Esophagus muscularis mucosa (tissue), 4 donors: ENCODE data around the gene PFDN2. TPM values are rescaled to one million over a fixed set of nuclear protein-coding genes. Genes with fewer than 3 reads are reported as not detected.

Experiments
- DNase-seq: peaks from one replicate; pipeline ENCODE4 v3.0.0-alpha.2; 2017; ENCODE audit errors: extremely low spot score
- H3K27ac ChIP-seq, 4 donors: fragments of 200-600 bp; sonication (generic); replicated peaks in 1 of 4; 1 replicate in 3 of 4; 2 replicates in 1 of 4; pipeline ENCODE4 v1.5.1; 2016 to 2019; ENCODE audit warnings: mild to moderate bottlenecking in 1 of 4
- H3K27me3 ChIP-seq, 4 donors: fragments of 200-600 bp; sonication (generic); one replicate each; pipeline versions ENCODE4 v1.5.1 to v1.6.0; 2016 to 2019
- H3K36me3 ChIP-seq, 4 donors: fragments of 200-600 bp; sonication (generic); one replicate each; pipeline ENCODE4 v1.5.1; 2016 to 2019
- H3K4me1 ChIP-seq, 4 donors: fragments of 200-600 bp; sonication (generic); one replicate each; pipeline ENCODE4 v1.5.1; 2016 to 2019
- H3K4me3 ChIP-seq, 4 donors: fragments of 200-600 bp; sonication (generic); 1 replicate in 2 of 4; 2 replicates in 2 of 4; pipeline ENCODE4 v1.5.1; 2016 to 2019; ENCODE audit warnings: mild to moderate bottlenecking in 4 of 4, moderate library complexity in 1 of 4
- H3K9me3 ChIP-seq, 4 donors: fragments of 200-600 bp; sonication (generic); 1 replicate in 3 of 4; 2 replicates in 1 of 4; pipeline ENCODE4 v1.5.1; 2016 to 2019
- CTCF ChIP-seq, 3 experiments: fragments of 200-600 bp in 2 of 3; fragments of 450-650 bp in 1 of 3; sonication (generic) in 2 of 3; IDR thresholded peaks; one replicate each; pipeline ENCODE4 v1.5.1; 2017 to 2019; ENCODE audit warnings: antibody characterized with exemption in 3 of 3, mild to moderate bottlenecking in 2 of 3, moderate library complexity in 1 of 3
- EP300 ChIP-seq: sonication (generic); formaldehyde crosslinking; IDR thresholded peaks from one replicate; pipeline ENCODE4 v1.6.1; 2017; ENCODE audit warnings: antibody characterized with exemption
- POLR2A ChIP-seq: fragments of 450-650 bp; IDR thresholded peaks from one replicate; pipeline ENCODE4 v1.6.1; 2017; ENCODE audit warnings: antibody characterized with exemption, moderate library complexity, mild to moderate bottlenecking, low read depth
- POLR2AphosphoS5 ChIP-seq, 2 donors: sonication (generic); formaldehyde crosslinking; IDR thresholded peaks; one replicate each; pipeline ENCODE4 v1.6.1; 2017; ENCODE audit warnings: antibody characterized with exemption in 2 of 2
- WGBS: methylation state at CpG from one replicate; pipeline ENCODE4 v1.1.5; 2018; 5-methylcytosine and 5-hydroxymethylcytosine counted together
- intact Hi-C: fragments of 100-400 bp; cut with DNase I; formaldehyde crosslinking; loops from one replicate; pipeline ENCODE4 v1.15.1; 2023
- total RNA-seq, 4 donors: library from RNA; depleted of rRNA; stranded (reverse); fragments of >200 nt; gene quantifications; one replicate each; pipeline versions ENCODE4 v1.1.0 to v1.2.1, GENCODE V29; 2016

The PFDN2 gene
- total RNA-seq, 4 donors from 2014 or later: 19.5 to 52.0 (median 40.5) TPM

GRCh38 chr1:161082483-161082882, 35.4 kb downstream of the PFDN2 start:
- Histone ChIP-seq H3K9me3 (no peaks in the 10 kb centered on the region), H3K27ac (peak overlapping the region in 1 of 4 donors; percentile 34), H3K4me3 (no peak overlapping the region), H3K27me3 (peaks cover 0 to 17% (median 0%) of the 10 kb centered on the region in 4 donors), H3K4me1 (no peaks in the 10 kb centered on the region), H3K36me3 (no peaks in the 10 kb centered on the region)
- intact Hi-C loops: no loop called here
- DNase-seq: no peak
- TF ChIP-seq POLR2AphosphoS5 (IDR thresholded peaks at IDR 0.05) (no peak), POLR2A (no peak), EP300 (no peak), CTCF (IDR thresholded peaks at IDR 0.05) (no peak)
- WGBS: 89% methylated on average over 2 of the region's 2 CpGs

- TF ChIP-seq EP300 (no peak), POLR2AphosphoS5 (IDR thresholded peaks at IDR 0.05) (no peak), POLR2A (no peak), CTCF (IDR thresholded peaks at IDR 0.05) (no peak)
- WGBS: 92% methylated on average over 5 of the region's 5 CpGs
- Histone ChIP-seq H3K27ac (no peak overlapping the region), H3K9me3 (no peaks in the 10 kb centered on the region), H3K4me1 (no peaks in the 10 kb centered on the region), H3K4me3 (no peak overlapping the region), H3K27me3 (peaks cover 0 to 17% (median 0%) of the 10 kb centered on the region in 4 donors), H3K36me3 (no peaks in the 10 kb centered on the region)
- DNase-seq: no peak
- intact Hi-C loops: no loop called here
Observed at GRCh38 chr1:161081519-161081918, 36.3 kb downstream of the PFDN2 start.

- intact Hi-C loops: no loop called here
- no peak for TF ChIP-seq CTCF (IDR thresholded peaks at IDR 0.05)
- TF ChIP-seq POLR2A: no peak
- no peak for TF ChIP-seq POLR2AphosphoS5 (IDR thresholded peaks at IDR 0.05)
- no peak for TF ChIP-seq EP300
- H3K9me3 ChIP-seq: no peaks in the 10 kb centered on the region
- H3K4me3 ChIP-seq: no peak overlapping the region
- no peaks in the 10 kb centered on the region for H3K4me1 ChIP-seq
- no peaks in the 10 kb centered on the region for H3K36me3 ChIP-seq
- H3K27me3 ChIP-seq: peaks cover 0 to 17% (median 0%) of the 10 kb centered on the region in 4 donors
- no peak for DNase-seq
- 74% methylated on average over 5 of the region's 5 CpGs for WGBS
- H3K27ac ChIP-seq: no peak overlapping the region
Observed at GRCh38 chr1:161080441-161081405, 37.1 kb downstream of the PFDN2 start.

- Histone ChIP-seq H3K4me3 (no peak overlapping the region), H3K4me1 (no peaks in the 10 kb centered on the region), H3K27ac (no peak overlapping the region), H3K36me3 (no peaks in the 10 kb centered on the region), H3K9me3 (no peaks in the 10 kb centered on the region), H3K27me3 (peaks cover 0 to 17% (median 0%) of the 10 kb centered on the region in 4 donors)
- TF ChIP-seq POLR2A: no peak
- TF ChIP-seq POLR2AphosphoS5 (IDR thresholded peaks at IDR 0.05): no peak
- no peak for TF ChIP-seq EP300
- no peak for TF ChIP-seq CTCF (IDR thresholded peaks at IDR 0.05)
- no peak for DNase-seq
- intact Hi-C loops: no loop called here
- 69% methylated on average over 14 of the region's 41 CpGs for WGBS
Observed at GRCh38 chr1:161079436-161080110, 38.3 kb downstream of the PFDN2 start.
